Activated T-helper 2 cell treated with anti-CD3 and anti-CD28 coated beads, Interferon-gamma antibody, Interleukin-2, Interleukin-4, amounts not matched to agents 10 μg/mL and 5 μg/mL and 100 μg/mL, durations not matched to agents 14 hours and 24 hours and 36 hours (primary cell): ENCODE data around the gene OR8G5. TPM values are rescaled to one million over a fixed set of nuclear protein-coding genes. Genes with fewer than 3 reads are reported as not detected.

ENCODE experiments used
- DNase-seq: peaks from one replicate; pipeline ENCODE4 v3.0.0; 2021; ENCODE audit warnings: low spot score
- H3K27ac Mint-ChIP-seq: one replicate; pipeline ENCODE4 v1.8.0; 2021; ENCODE audit warnings: mixed read lengths
- H3K27me3 Mint-ChIP-seq: one replicate; pipeline ENCODE4 v1.8.0; 2021; ENCODE audit warnings: low read depth, mixed read lengths
- H3K36me3 Mint-ChIP-seq: one replicate; pipeline ENCODE4 v1.8.0; 2021; ENCODE audit warnings: low read depth, mixed read lengths
- H3K4me1 Mint-ChIP-seq: one replicate; pipeline ENCODE4 v1.8.0; 2021; ENCODE audit warnings: low read depth, mixed read lengths
- H3K4me3 Mint-ChIP-seq: one replicate; pipeline ENCODE4 v1.8.0; 2021; ENCODE audit warnings: low read depth, mild to moderate bottlenecking, moderate library complexity, mixed read lengths
- H3K9me3 Mint-ChIP-seq: one replicate; pipeline ENCODE4 v1.8.0; 2021; ENCODE audit warnings: mixed read lengths
- intact Hi-C: fragments of 100-400 bp; cut with micrococcal nuclease; formaldehyde crosslinking; loops from one replicate; pipeline ENCODE4 v1.15.1; 2023
- total RNA-seq: library from RNA; stranded (reverse); gene quantifications from 2 replicates; pipeline ENCODE4 v1.2.3, GENCODE V29; 2022

OR8G5 gene
- total RNA-seq, 1 donor from 2014 or later = not detected

DNA sequence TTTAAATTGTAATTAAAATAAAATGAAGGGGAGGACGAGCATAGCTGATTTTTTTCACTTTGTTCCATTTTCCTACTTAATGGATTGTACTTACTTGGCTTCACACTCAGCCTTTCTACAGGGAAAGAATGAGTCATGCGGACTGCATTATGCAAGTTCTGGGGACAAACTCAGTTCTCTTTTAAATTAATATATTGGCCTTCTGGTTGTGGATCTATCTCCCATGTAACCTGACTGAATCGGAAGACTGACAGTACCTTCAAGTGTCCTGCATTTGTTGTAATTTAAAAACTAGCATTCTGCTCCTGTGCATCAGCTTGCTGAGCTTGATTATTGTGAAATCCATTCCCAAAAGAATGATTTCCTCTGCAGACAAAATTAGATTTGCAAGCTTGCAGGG, 45.4 kb downstream of the OR8G5 start:
- DNase-seq = no peak
- no peaks in the 10 kb centered on the region for H3K27me3 Mint-ChIP-seq
- no peak overlapping the region for H3K4me3 Mint-ChIP-seq
- H3K4me1 Mint-ChIP-seq = no peaks in the 10 kb centered on the region
- intact Hi-C loops = no loop called here
- no peaks in the 10 kb centered on the region for H3K9me3 Mint-ChIP-seq
- no peaks in the 10 kb centered on the region for H3K36me3 Mint-ChIP-seq
- no peak overlapping the region for H3K27ac Mint-ChIP-seq

DNA sequence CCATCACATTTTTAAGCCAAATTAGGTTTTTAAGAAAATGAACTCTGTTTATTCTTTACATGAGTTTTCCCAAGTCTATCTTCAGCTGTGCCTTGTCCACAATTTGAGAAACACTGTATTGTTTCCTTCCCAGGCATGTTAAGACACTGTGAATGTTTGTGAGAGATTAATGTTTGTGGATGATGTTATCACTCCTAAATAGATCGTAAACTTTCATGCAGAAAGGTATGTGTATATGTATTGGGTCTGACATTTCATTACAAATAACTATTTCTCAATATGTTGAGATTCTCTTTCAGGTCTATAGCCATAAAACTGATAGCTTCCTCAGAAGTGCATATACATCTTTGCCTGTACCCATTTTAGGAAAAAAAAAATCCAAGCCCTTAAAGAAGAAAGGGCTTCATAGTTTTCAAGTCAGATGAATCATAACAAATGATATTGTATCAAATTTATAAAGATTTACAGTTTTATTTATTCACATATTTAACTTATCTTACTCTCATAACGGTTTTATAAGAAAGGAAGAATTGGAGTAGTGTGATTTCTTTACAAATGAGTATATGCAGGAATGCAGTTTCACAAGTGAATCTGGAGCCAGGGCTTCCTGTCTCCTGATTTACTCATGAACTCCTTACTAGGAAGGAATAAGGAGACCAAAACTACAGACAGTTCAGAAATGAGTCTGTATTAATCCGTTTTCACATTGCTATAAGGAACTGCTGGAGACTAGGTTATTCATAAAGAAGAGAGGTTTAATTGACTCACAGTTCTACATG, 46.4 kb downstream of the OR8G5 start:
- Mint-ChIP-seq H3K36me3 (no peaks in the 10 kb centered on the region), H3K4me1 (no peaks in the 10 kb centered on the region), H3K4me3 (no peak overlapping the region), H3K27ac (no peak overlapping the region), H3K27me3 (peaks cover 2% of the 10 kb centered on the region), H3K9me3 (no peaks in the 10 kb centered on the region)
- intact Hi-C loops = no loop called here
- no peak for DNase-seq

DNA sequence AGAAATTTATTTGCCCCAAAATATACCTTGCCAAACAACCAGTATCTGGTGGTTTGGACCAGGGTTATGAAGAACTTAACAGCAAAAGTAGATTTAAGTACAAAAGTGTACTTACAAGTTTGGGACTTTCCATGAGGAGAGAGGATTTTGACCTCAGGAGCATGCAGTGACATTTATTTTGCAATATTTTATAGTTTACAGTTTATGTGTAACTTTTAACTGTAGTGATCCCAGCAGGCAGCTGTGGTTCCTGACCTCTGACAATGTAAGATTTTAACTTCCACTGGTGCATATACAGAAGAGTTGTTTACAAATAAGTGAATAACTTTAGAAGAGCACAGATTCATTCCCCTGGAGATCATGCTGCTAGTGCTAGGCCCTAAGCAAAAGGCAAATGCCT, 50.9 kb downstream of the OR8G5 start:
- Mint-ChIP-seq H3K36me3 (no peaks in the 10 kb centered on the region), H3K4me1 (no peaks in the 10 kb centered on the region), H3K4me3 (no peak overlapping the region), H3K9me3 (no peaks in the 10 kb centered on the region), H3K27me3 (peaks cover 2% of the 10 kb centered on the region), H3K27ac (no peak overlapping the region)
- intact Hi-C loops = no loop called here
- no peak for DNase-seq

DNA sequence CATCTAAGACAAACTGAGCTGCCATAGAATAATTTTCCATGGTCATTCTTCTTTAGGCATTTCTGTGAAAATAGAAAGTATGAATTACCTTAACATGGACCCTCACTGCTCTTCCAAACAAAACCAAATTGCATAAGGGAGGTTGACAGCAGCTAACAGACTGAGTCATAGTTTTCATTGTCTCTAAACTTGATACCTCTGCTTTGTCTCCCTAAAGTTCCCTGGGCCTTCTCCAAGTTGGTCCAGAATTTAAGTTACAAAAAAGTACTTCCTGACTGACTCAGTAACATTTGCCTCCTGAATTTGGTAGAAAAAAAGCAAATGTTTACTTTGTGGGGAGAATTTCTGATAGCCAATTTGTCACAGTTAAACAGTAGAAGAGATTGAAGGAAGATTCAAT, 54.5 kb downstream of the OR8G5 start:
- DNase-seq = no peak
- intact Hi-C loops = no loop called here
- peaks cover 2% of the 10 kb centered on the region for H3K27me3 Mint-ChIP-seq
- no peaks in the 10 kb centered on the region for H3K9me3 Mint-ChIP-seq
- no peak overlapping the region for H3K4me3 Mint-ChIP-seq
- no peaks in the 10 kb centered on the region for H3K4me1 Mint-ChIP-seq
- H3K27ac Mint-ChIP-seq = no peak overlapping the region
- H3K36me3 Mint-ChIP-seq = no peaks in the 10 kb centered on the region

DNA sequence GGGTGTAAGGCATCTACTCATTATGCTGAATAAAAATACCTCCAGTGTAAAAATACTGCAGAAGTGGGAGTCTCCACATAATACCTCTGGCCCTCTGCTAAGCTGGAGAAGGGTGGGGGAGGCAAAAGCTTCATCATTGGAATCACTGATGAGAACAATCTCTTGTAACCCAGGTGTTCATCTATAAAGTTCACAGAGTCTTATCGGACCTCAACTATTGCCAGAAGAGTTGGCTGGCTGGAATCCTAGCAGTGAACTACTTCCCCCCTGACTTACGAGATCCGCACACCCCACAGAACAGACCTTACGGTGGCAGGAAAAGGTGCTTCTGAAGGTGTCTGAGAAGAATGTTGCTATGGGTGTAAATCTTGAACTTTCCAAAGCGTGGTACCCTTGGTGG, 55.1 kb downstream of the OR8G5 start:
- no peak overlapping the region for H3K4me3 Mint-ChIP-seq
- H3K27me3 Mint-ChIP-seq = peaks cover 2% of the 10 kb centered on the region
- H3K4me1 Mint-ChIP-seq = no peaks in the 10 kb centered on the region
- no peak overlapping the region for H3K27ac Mint-ChIP-seq
- DNase-seq = no peak
- H3K36me3 Mint-ChIP-seq = no peaks in the 10 kb centered on the region
- intact Hi-C loops = no loop called here
- H3K9me3 Mint-ChIP-seq = no peaks in the 10 kb centered on the region

DNA sequence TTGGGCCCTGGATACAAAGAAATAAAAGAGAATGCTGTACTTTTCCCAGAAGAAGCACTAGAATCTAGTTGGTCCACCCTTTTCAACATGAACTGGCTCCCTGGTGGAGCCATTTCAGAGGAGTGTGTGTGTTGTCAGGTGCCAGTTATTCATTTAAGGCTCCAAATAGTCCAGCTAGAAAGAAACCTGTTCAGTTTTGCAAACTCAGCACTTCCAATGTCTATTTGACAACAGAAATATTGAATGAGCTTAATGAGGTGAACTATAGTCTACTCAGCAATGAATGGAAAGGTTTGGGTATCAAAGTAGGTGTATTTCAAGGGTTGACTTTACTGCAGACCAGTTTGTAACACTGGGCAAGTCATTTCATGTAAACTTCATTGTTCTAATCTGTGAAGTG, 55.5 kb downstream of the OR8G5 start:
- Mint-ChIP-seq H3K4me3 (no peak overlapping the region), H3K9me3 (no peaks in the 10 kb centered on the region), H3K36me3 (no peaks in the 10 kb centered on the region), H3K27ac (no peak overlapping the region), H3K4me1 (no peaks in the 10 kb centered on the region), H3K27me3 (peaks cover 3% of the 10 kb centered on the region)
- DNase-seq = no peak
- intact Hi-C loops = no loop called here

DNA sequence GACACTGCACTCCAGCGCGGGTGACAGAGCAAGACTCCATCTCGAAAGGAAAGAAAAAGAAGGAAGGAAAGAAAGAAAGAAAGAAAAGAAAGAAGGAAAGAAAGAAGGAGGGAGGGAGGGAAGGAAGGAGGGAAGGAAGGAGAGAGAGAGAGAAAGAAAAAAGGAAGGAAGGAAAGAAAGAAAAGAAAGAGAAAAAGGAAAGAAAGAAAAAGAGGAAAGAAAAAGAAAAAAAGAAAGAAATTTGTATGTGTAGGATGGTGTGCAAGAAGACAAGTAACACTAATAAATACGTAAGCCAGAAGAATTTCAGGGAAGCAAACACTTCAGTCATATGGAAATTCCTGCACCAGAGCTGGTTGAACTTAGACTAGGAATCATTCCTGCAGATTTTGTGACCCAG, 57.0 kb downstream of the OR8G5 start:
- Mint-ChIP-seq H3K4me3 (no peak overlapping the region), H3K27me3 (peaks cover 2% of the 10 kb centered on the region), H3K4me1 (no peaks in the 10 kb centered on the region), H3K9me3 (no peaks in the 10 kb centered on the region), H3K27ac (no peak overlapping the region), H3K36me3 (no peaks in the 10 kb centered on the region)
- intact Hi-C loops = no loop called here
- no peak for DNase-seq

DNA sequence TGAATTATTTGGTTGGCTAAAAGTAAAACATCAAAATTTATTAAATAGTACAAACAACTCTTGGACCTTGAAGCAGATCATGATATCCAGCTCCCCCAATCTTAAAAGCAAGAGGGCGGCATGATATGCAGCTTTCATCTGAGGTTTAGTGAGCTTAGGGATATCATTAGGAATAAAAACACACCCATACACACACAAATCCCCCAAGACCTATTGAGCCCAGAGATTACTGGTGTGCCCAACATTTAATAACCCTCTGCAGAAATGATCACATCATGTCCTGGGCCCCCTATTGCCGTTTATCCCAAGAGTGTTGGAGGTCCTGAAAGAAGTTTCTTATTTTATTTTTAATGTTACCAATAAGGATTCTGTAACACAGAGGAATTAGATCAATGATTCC, 57.7 kb downstream of the OR8G5 start, which contains the start of gene OR8D1:
TSS of gene OR8D1 (minus strand) at position 101 of the 400 bp plus-strand sequence. CDS start 3,183 bp downstream, outside the sequence.
- no peak for DNase-seq
- Mint-ChIP-seq H3K9me3 (no peaks in the 10 kb centered on the region), H3K27me3 (peaks cover 3% of the 10 kb centered on the region), H3K4me1 (no peaks in the 10 kb centered on the region), H3K4me3 (no peak within 1 kb of the TSS), H3K36me3 (no peaks in the 10 kb centered on the region), H3K27ac (no peak within 1 kb of the TSS)
- intact Hi-C loops = no loop called here

DNA sequence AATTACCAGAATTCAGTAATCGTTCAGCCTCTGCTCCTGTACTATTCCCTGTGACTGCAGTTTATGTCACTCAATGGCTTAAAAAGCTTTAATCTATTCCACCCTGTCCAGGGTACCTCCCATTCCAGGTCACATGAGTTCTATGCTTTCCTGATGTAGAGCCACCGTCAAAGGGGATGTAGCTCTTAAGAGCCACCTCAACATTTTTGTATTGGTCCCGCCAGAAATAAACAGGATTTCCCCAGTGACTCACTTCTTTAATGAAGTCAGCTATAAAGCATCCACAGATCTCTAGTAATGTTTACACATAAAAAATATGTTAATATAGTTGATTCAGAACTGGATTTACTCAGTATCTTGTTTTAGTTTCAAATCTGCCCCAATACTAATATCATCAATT, 58.9 kb downstream of the OR8G5 start:
- no peaks in the 10 kb centered on the region for H3K9me3 Mint-ChIP-seq
- H3K27ac Mint-ChIP-seq = no peak overlapping the region
- H3K4me1 Mint-ChIP-seq = no peaks in the 10 kb centered on the region
- intact Hi-C loops = no loop called here
- no peak for DNase-seq
- no peak overlapping the region for H3K4me3 Mint-ChIP-seq
- no peaks in the 10 kb centered on the region for H3K36me3 Mint-ChIP-seq
- H3K27me3 Mint-ChIP-seq = peaks cover 3% of the 10 kb centered on the region

Other genes starting within 250 kb of the OR8G5 start
- not detected in 2 replicates for gene OR10G4, start 243.4 kb upstream of the OR8G5 start, total RNA-seq
- gene OR10G9, start 233.4 kb upstream of the OR8G5 start, total RNA-seq = not detected in 2 replicates
- not detected in 2 replicates for gene OR10G8, start 229.6 kb upstream of the OR8G5 start, total RNA-seq
- gene OR10G7, start 215.1 kb upstream of the OR8G5 start, total RNA-seq = not detected in 2 replicates
- gene VWA5A, start 140.9 kb upstream of the OR8G5 start, total RNA-seq = 4.6 TPM in 2 replicates
- gene OR10D3, start 73.0 kb upstream of the OR8G5 start, total RNA-seq = not detected in 2 replicates
- not detected in 2 replicates for gene OR8G1, start 15.3 kb upstream of the OR8G5 start, total RNA-seq
- not detected in 2 replicates for gene OR8D1, start 57.6 kb downstream of the OR8G5 start, total RNA-seq
- gene OR8D2, start 63.8 kb downstream of the OR8G5 start, total RNA-seq = not detected in 2 replicates
- not detected in 2 replicates for gene OR8B2, start 128.1 kb downstream of the OR8G5 start, total RNA-seq
- gene OR8B3, start 142.6 kb downstream of the OR8G5 start, total RNA-seq = not detected in 2 replicates
- gene OR8B4, start 168.5 kb downstream of the OR8G5 start, total RNA-seq = not detected in 2 replicates
- gene OR8B8, start 189.3 kb downstream of the OR8G5 start, total RNA-seq = not detected in 2 replicates